GM23248 (cell line): ENCODE results near the gene MYLK. TPM values are rescaled to one million over a fixed set of nuclear protein-coding genes. Genes with fewer than 3 reads are reported as not detected.
A peak's percentile ranks its signal among the peaks of the same experiment; 100 is the strongest.

Source experiments
- DNase-seq: peaks from one replicate; pipeline ENCODE4 v3.0.0-alpha.2; 2015
- H2AFZ ChIP-seq: fragments of 200-600 bp; sonication (generic); 2 replicates; pipeline ENCODE4 v1.6.1; 2016; ENCODE audit warnings: antibody characterized with exemption
- H3F3A ChIP-seq: fragments of 200-600 bp; sonication (generic); 2 replicates; pipeline ENCODE4 v1.6.1; 2016; ENCODE audit warnings: mild to moderate bottlenecking, antibody characterized with exemption, mixed run types; ENCODE audit not compliant: insufficient read depth
- H3K27ac ChIP-seq: fragments of 200-600 bp; sonication (generic); 2 replicates; pipeline ENCODE4 v1.5.1; 2016; ENCODE audit warnings: mild to moderate bottlenecking
- H3K27me3 ChIP-seq: fragments of 200-600 bp; sonication (generic); replicated peaks from 2 replicates; pipeline ENCODE4 v1.6.1; 2016; ENCODE audit warnings: mild to moderate bottlenecking; ENCODE audit not compliant: insufficient read depth
- H3K36me3 ChIP-seq: fragments of 200-600 bp; sonication (generic); 2 replicates; pipeline ENCODE4 v1.6.1; 2016; ENCODE audit warnings: low read depth, mild to moderate bottlenecking
- H3K4me1 ChIP-seq: fragments of 200-600 bp; sonication (generic); 2 replicates; pipeline ENCODE4 v1.6.1; 2016; ENCODE audit warnings: mild to moderate bottlenecking; ENCODE audit not compliant: insufficient read depth
- H3K4me2 ChIP-seq: fragments of 200-600 bp; sonication (generic); one replicate; pipeline ENCODE4 v1.6.1; 2016; ENCODE audit warnings: mild to moderate bottlenecking; ENCODE audit not compliant: unreplicated experiment
- H3K4me3 ChIP-seq: fragments of 200-600 bp; sonication (generic); 2 replicates; pipeline ENCODE4 v1.5.1; 2016; ENCODE audit warnings: mild to moderate bottlenecking
- H3K79me2 ChIP-seq: fragments of 200-600 bp; sonication (generic); 2 replicates; pipeline ENCODE4 v1.6.1; 2016; ENCODE audit warnings: mild to moderate bottlenecking; ENCODE audit not compliant: insufficient read depth
- H3K9ac ChIP-seq: fragments of 200-600 bp; sonication (generic); 2 replicates; pipeline ENCODE4 v1.6.1; 2016; ENCODE audit warnings: mild to moderate bottlenecking
- H3K9me2 ChIP-seq: fragments of 200-600 bp; sonication (generic); 2 replicates; pipeline ENCODE4 v1.6.1; 2016; ENCODE audit warnings: mixed run types, mild to moderate bottlenecking, moderate library complexity; ENCODE audit not compliant: insufficient read depth
- H3K9me3 ChIP-seq: fragments of 200-600 bp; sonication (generic); one replicate; pipeline ENCODE4 v1.6.1; 2017; ENCODE audit warnings: low read depth
- H4K20me1 ChIP-seq: fragments of 200-600 bp; sonication (generic); 2 replicates; pipeline ENCODE4 v1.6.0; 2016; ENCODE audit not compliant: insufficient read depth
- EZH2 ChIP-seq: fragments of 200-600 bp; sonication (generic); IDR thresholded peaks from 2 replicates; pipeline ENCODE4 v1.6.1; 2018; ENCODE audit warnings: antibody characterized with exemption, mild to moderate bottlenecking; ENCODE audit not compliant: insufficient read depth, poor library complexity, severe bottlenecking
- EZH2phosphoT487 ChIP-seq: fragments of 200-600 bp; sonication (generic); IDR thresholded peaks from 2 replicates; pipeline ENCODE4 v1.6.1; 2018; ENCODE audit warnings: antibody characterized with exemption, moderate library complexity, mild to moderate bottlenecking, low read depth; ENCODE audit not compliant: insufficient read depth
- WGBS, 2 experiments: methylation state at CpG; one replicate each; pipeline ENCODE4 v1.1.6; 2015 to 2017; ENCODE audit warnings: low lambda C conversion rate in 2 of 2, low coverage in 1 of 2; ENCODE audit errors: missing lambda C conversion rate in 2 of 2; 5-methylcytosine and 5-hydroxymethylcytosine counted together
- in situ Hi-C: fragments of 300-500 bp; cut with MboI; formaldehyde crosslinking; loops from 2 replicates; pipeline ENCODE4 v1.15.0; 2020
- polyA plus RNA-seq: library from polyadenylated mRNA; unstranded; fragments of >200 nt; fragmentation: Nextera tagmentation; extraction: Ambion mirVana; gene quantifications from 2 replicates; pipeline ENCODE4 v1.2.1, GENCODE V29; 2016
- total RNA-seq: library from RNA; depleted of rRNA; stranded (reverse); fragments of >200 nt; shearing (Covaris generic); gene quantifications from 2 replicates; pipeline ENCODE4 v1.2.3, GENCODE V29; 2014

Gene MYLK
- total and polyA plus RNA-seq, 2 experiments from 2014 or later, result 110 to 174 TPM

DNA sequence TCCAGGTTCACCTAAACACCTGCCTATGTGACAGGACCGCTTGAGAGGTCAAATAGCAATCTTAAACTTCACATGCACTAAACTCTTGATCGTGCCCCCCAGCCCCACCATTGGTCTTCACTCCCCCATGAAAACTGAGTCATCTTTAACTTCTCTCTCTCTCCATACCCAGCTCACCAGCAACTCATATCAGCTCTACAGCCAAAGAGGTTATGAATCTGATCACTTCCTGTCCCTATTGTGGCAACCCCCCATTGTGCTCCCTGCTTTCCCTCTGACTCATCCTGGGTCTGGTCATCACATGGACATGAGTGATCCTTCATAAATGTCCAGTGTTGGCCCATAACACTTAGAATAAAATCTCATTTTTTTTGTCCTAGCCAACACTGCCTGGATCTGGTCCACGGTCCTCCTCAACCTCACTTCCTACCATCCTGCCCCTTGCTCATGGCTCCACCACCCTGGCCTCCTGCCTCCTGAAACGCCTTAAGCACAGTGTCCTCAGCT lies 195.8 kb downstream of the MYLK start:
- Histone ChIP-seq H3K9me2 (no peaks in the 10 kb centered on the region), H3K36me3 (peaks cover 20% of the 10 kb centered on the region; the same call in 1 of the 2 replicates), H3K4me3 (no peak overlapping the region), H3F3A (peaks cover 28% of the 10 kb centered on the region), H3K4me1 (peaks cover 30% of the 10 kb centered on the region), H3K9me3 (no peaks in the 10 kb centered on the region), H2AFZ (no peak overlapping the region), H3K9ac (peak overlapping the region; percentile 21; the same call in 1 of the 2 replicates), H3K4me2 (peak overlapping the region; percentile 46), H3K27ac (peak overlapping the region; percentile 73), H3K79me2 (no peaks in the 10 kb centered on the region), H3K27me3 (no peaks in the 10 kb centered on the region), H4K20me1 (no peaks in the 10 kb centered on the region)
- in situ Hi-C loops, result no loop called here
- peak; percentile 97 for DNase-seq
- no peak for TF ChIP-seq EZH2phosphoT487
- TF ChIP-seq EZH2, result no peak
- 17 to 20% methylated on average over 4 of the region's 4 CpGs for WGBS, 2 experiments

DNA sequence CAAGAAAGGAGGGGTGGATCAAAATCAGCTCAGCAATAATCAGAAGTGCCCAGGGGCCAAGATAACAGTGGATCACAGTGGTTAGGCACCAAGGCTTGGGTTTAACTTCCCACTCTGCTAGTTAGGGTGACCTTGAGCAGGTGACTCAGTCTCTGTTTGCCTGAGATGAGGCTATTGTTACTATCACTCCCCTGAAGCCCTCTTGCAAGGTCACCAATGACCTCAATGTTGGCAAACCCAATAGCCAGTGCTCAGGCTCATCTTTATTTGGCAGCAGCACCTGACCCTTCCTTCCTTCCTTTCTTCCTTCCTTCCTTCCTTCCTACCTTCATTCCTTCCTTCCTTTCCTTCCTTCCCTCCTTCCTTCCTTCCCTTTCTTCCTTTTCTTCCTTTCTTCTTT lies 196.8 kb downstream of the MYLK start:
- Histone ChIP-seq H3K4me2 (no peak overlapping the region), H3K36me3 (peaks cover 19% of the 10 kb centered on the region; the same call in 1 of the 2 replicates), H2AFZ (no peak overlapping the region), H3K9me3 (no peaks in the 10 kb centered on the region), H3K9ac (no peak overlapping the region), H3K79me2 (no peaks in the 10 kb centered on the region), H3K27ac (peak overlapping the region; percentile 65; the same call in 1 of the 2 replicates), H3K9me2 (no peaks in the 10 kb centered on the region), H3K27me3 (no peaks in the 10 kb centered on the region), H3F3A (peaks cover 28% of the 10 kb centered on the region), H3K4me3 (no peak overlapping the region), H4K20me1 (no peaks in the 10 kb centered on the region), H3K4me1 (peaks cover 28% of the 10 kb centered on the region)
- TF ChIP-seq EZH2phosphoT487, result no peak
- TF ChIP-seq EZH2, result no peak
- DNase-seq, result peak; percentile 62
- in situ Hi-C loops, result no loop called here

DNA sequence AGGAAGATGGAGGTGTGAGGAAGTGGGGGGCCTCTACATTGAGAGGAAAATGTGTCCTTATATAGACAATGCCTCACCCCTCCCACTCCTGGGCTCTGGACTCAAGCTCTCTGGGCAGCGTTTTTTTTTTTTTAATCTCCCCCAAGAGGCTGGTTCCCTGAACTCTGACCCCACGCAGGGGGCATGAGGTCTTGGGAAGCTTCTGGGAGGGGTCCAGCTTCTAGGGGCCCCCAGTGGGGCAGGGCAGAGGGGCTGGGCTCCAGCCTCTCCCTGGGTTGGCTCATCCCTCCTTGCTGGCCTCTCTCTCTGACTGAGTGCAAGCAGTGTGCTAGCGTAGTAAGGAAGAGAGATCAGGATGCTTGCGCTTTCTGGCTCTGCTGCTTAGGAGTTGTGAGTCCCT lies 197.9 kb downstream of the MYLK start:
- no peak overlapping the region for H2AFZ ChIP-seq
- peaks cover 11% of the 10 kb centered on the region; the same call in 1 of the 2 replicates for H3K36me3 ChIP-seq
- no peaks in the 10 kb centered on the region for H3K9me2 ChIP-seq
- H4K20me1 ChIP-seq, result no peaks in the 10 kb centered on the region
- WGBS, 2 experiments, result 63 to 66% methylated on average over 4 of the region's 4 CpGs
- no peak overlapping the region for H3K4me2 ChIP-seq
- no peak overlapping the region for H3K4me3 ChIP-seq
- peaks cover 23% of the 10 kb centered on the region for H3K4me1 ChIP-seq
- in situ Hi-C loops, result no loop called here
- no peak overlapping the region for H3K9ac ChIP-seq
- TF ChIP-seq EZH2 (no peak), EZH2phosphoT487 (no peak)
- peaks cover 28% of the 10 kb centered on the region for H3F3A ChIP-seq
- DNase-seq, result no peak
- H3K27me3 ChIP-seq, result no peaks in the 10 kb centered on the region
- no peak overlapping the region for H3K27ac ChIP-seq
- H3K79me2 ChIP-seq, result no peaks in the 10 kb centered on the region
- H3K9me3 ChIP-seq, result no peaks in the 10 kb centered on the region

DNA sequence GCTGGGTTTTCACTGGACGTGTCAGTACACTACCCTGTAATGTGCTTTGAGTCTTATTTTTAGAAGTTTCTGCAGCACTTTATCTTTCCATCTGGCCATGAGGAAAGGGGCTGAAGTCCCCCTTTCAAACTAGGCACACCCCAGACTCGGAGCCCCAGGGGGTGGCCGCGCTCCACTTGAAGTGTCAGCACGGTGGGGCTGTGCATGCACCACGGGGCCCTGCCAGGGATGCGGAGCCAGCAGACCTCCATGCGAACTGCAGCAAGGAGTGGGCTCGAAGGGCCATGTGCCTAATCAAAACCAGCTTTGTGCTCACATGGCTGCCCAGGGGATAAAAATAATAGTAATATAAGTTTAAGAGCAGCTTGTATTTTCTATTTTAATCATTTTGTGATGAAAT lies 198.4 kb downstream of the MYLK start:
- Histone ChIP-seq H3K4me1 (peaks cover 23% of the 10 kb centered on the region), H3K27me3 (no peaks in the 10 kb centered on the region), H2AFZ (no peak overlapping the region), H3K27ac (no peak overlapping the region), H4K20me1 (no peaks in the 10 kb centered on the region), H3K36me3 (peaks cover 7% of the 10 kb centered on the region; the same call in 1 of the 2 replicates), H3K79me2 (no peaks in the 10 kb centered on the region), H3K9ac (no peak overlapping the region), H3K9me2 (no peaks in the 10 kb centered on the region), H3K9me3 (no peaks in the 10 kb centered on the region), H3K4me3 (no peak overlapping the region), H3F3A (peaks cover 28% of the 10 kb centered on the region), H3K4me2 (no peak overlapping the region)
- no peak for DNase-seq
- WGBS, 2 experiments, result 76 to 77% methylated on average over 9 of the region's 9 CpGs
- in situ Hi-C loops, result no loop called here
- TF ChIP-seq EZH2phosphoT487, result no peak
- TF ChIP-seq EZH2, result no peak

DNA sequence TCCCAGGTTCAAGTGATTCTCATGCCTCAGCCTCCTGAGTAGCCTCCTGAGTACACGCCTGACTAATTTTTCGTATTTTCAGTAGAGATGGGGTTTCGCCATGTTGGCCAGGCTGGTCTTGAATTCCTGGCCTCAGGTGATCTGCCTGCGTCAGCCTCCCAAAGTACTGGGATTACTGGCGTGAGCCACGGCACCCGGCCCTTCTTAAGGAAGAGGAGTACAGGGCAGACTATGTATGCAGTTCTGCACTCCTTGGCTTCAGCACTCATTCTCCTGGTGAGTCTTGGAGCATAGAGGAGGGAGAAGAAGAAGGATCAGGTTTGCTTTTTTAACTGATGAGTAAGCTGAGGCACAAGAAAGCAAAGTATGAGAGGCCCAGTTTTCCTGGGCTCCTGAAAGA lies 199.5 kb downstream of the MYLK start:
- H3K36me3 ChIP-seq, result peaks cover 5% of the 10 kb centered on the region; the same call in 1 of the 2 replicates
- no peaks in the 10 kb centered on the region for H3K9me3 ChIP-seq
- no peaks in the 10 kb centered on the region for H3K27me3 ChIP-seq
- H3K4me3 ChIP-seq, result no peak overlapping the region
- peaks cover 22% of the 10 kb centered on the region for H3K4me1 ChIP-seq
- H3K9ac ChIP-seq, result no peak overlapping the region
- in situ Hi-C loops, result no loop called here
- 96 to 100% methylated on average over 7 of the region's 7 CpGs for WGBS, 2 experiments
- no peaks in the 10 kb centered on the region for H3K79me2 ChIP-seq
- TF ChIP-seq EZH2 (no peak), EZH2phosphoT487 (no peak)
- no peak for DNase-seq
- H2AFZ ChIP-seq, result no peak overlapping the region
- peaks cover 21% of the 10 kb centered on the region for H3F3A ChIP-seq
- no peaks in the 10 kb centered on the region for H3K9me2 ChIP-seq
- H3K4me2 ChIP-seq, result no peak overlapping the region
- no peak overlapping the region for H3K27ac ChIP-seq
- H4K20me1 ChIP-seq, result no peaks in the 10 kb centered on the region
